ENCODE measurements around the gene RIMS4.
"Not testable (repeated sequence)": the region's sequence is repeated elsewhere in the genome, so short reads cannot be mapped to it uniquely, and the experiment has no call there.

RIMS4 gene

GRCh38 chr20:44829688-44830087, 19.3 kb upstream of the RIMS4 start:
- DNase-seq, result no peak

DNA sequence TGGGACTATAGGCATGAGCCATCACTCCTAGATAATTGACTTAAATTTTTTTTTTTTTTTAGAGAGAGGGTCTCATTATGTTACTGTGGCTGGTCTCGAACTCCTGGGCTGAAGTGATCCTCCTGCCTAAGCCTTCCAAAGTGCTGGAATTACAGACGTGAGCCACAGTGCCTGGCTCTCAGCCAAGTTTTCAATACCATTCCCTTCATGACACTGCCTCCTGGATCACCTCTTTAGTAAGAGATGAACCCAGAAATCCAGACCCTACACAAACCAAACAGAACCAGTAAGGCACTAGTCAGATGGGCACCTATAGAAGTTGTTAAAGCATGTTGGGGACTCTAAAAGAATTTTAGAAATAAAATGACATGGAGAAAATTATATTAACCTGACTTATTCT, 18.3 kb upstream of the RIMS4 start:
- no peak for DNase-seq

DNA sequence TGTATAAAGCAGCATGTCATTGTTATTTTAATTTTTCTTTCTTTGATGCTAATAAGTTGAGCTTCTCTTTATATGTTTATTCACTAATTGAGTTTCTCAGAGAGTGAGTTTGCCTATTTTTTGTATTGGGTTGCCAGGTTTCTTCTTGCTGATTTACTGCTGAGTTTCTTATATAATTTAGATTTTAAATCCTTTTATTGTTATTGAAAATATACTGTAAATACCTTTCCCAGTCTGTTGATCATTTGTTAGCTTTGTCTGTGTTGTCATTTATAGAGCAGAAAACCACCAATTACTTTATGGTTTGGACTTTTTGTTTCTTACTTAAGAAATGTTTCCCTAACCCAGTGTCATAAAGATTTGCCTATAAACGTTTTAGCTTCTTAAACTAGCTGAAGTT, 17.1 kb upstream of the RIMS4 start:
- DNase-seq, result no peak

DNA sequence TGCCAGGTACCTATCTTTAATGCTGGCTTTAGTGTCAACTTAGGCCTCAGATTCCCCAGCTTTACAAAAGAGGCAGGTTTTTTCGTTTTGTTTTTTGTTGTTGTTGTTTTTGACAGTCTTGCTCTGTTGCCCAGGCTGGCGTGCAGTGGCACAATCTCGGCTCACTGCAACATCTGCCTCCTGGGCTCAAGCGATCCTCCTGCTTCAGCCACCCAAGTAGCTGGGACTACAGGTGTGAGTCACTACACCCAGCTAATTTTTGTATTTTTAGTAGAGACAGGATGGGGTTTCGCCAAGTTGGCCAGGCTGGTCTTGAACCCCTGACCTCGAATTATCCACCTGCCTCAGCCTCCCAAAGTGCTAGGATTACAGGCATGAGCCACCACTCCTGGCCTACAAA, 11.2 kb upstream of the RIMS4 start:
- not testable (repeated sequence) for DNase-seq

- no peak for DNase-seq
Observed at GRCh38 chr20:44819936-44820335, 9.6 kb upstream of the RIMS4 start.

GRCh38 chr20:44817143-44817910, 7.0 kb upstream of the RIMS4 start:
- no peak for DNase-seq

GRCh38 chr20:44814937-44815336, 4.6 kb upstream of the RIMS4 start:
- DNase-seq, result no peak

GRCh38 chr20:44811150-44811685, 872 bp upstream of the RIMS4 start:
- no peak for DNase-seq

DNA sequence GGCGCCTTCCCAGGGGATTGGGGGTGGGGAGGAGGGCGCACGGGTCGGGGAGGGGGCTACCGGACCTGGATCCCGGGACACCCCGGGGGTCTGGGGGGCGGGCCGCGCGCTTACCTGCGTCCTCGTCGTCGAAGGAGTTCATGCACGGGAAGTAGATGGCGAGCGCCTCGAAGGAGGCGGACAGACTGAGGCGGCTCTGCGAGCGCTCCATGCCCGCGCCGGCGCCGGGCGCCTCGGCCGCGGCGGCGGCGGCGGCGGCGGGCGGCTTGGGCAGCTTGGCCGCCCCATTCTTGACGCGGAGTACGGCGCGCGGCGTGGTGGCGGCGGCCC, 320 bp downstream of the RIMS4 start:
- DNase-seq, result no peak

DNA sequence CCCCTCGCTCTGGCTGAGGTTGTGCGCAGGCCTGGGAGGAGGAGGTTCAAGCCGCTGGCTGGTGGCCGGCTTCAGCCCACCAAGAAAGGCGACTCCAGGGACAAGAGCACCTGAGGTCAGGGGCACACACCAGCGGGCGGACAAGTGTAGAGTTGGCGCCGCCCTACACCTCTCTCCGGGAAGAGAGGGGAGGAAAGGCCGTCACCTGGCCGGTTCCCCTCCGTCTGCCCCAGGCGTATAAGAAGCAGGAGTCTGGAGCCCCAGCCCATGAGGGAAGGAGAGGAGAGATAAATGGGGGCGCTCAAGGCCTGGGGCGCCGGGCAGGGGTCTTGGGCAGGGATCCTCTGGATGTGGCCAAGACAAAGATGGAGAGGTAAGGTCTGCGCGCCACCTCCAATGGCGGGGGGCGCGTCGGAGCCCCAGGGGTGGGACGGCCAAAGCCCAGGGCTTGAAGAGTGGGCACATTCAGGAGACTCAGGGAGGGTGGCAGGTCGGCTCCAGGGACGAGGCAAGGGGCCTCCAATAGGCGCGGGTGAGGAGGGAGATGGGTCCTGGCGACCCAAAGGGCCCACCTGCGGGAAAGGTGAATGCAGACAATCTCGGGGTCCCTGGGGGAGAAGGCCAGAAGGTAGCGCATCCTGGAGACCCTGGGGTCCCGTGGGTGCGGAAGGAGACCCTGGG, 826 bp downstream of the RIMS4 start:
- DNase-seq, result no peak

DNA sequence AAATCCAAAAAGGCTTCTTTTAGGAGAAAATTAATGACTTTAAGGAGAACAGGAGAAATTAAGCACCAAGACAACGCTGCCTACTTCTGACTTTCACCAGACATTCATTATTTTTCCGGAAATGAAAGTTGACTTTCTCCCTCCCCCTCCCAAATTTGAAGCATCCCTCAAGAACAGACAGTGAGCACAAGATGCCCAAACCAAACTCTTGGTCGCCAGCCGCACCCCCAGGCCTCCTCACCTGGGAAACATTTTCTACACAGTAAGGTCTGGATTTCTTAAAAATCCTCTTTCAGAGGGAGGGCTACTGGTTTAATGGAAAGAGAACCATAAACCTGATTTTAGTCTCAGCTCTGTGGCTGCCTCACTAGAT, 2.7 kb downstream of the RIMS4 start:
- no peak for DNase-seq

- DNase-seq, result no peak
Observed at GRCh38 chr20:44807051-44807683, 3.2 kb downstream of the RIMS4 start.

DNA sequence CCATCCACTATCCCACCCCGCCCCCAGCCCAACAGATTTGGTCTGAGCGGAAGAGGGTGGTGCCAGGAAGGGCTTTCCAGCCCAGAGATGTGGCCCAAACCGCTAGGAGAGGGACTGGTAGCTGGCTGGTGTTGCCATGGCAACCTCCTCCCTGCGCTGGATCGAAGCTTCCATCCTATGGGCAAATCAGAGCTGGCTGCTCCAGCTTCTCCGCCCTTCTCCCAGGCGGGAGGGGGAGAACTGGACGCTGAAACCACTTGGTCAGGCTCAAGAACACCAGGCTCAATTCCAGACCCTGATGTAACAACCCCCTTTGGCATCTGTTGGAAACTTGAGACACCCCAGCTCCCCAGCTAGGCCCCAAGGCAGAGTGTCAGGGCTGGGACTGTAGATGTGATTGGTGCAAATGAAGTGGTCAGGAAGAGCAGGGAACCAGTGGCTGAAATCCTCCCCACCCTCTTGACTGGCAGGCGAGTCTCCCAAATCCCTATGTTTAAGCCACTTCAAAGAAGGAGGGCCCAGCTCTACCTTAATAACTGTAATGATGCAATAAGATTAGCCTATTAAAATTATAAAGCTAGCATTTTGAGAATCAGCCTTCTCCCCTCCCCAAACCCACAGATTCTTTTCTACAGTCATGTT, 4.2 kb downstream of the RIMS4 start:
- DNase-seq, result no peak

DNA sequence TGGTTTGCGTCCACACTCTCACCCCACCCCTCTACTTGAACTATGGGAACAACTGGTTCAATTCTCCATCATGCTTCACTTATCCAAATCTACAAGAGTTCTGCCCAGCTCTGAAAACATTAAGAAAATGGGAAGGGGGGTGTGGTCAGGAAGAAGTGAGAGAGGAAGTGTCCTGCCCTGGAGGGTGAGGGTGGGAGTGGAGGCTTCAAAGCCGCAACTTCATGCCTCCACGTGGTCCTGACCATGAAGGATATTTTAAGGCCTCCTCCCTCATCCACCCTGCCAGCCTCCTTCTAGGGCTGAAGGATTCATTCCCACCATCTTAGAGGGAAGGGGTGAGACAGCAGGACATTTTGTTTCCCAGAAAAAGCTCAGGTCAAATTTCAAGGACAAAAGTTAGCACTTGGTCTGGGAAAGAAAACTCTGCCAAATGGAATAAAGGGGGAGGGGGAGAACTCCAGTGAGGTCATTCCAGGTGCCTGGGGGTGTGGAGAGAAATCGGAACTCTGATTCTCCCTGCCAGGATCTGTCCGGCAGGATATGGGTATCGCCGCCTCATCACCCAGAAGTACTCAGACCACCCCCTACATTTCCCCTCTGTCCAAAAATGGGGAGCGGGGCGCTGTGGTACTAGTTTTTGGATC, 4.9 kb downstream of the RIMS4 start:
- no peak for DNase-seq

DNA sequence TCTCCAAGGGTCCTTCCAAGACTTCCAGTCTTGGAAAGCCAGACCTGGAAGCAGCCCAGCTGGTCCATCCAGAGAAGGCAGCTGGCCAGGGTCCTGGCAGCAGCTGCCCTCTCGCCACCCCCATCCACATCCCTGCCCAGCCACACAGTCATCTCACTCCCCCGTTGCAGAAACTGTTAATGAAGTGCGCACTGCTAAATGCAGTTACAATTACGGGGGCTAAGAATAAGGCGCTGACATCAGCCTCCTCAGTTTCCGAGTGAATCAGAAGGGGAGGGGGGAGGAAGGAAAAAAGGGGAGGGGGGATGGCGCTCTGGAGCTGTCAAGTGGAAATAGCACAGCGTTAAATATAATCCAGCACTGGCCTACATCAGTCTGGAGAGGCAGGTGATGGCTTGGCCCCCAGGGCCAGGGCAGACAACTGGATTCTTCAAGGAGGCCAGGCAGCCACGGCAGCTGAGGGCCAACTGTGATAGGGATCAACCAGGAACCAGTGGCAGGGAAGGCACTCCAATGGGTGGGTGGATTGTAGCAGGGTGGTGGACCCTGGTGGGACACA, 6.9 kb downstream of the RIMS4 start:
- no peak for DNase-seq

DNA sequence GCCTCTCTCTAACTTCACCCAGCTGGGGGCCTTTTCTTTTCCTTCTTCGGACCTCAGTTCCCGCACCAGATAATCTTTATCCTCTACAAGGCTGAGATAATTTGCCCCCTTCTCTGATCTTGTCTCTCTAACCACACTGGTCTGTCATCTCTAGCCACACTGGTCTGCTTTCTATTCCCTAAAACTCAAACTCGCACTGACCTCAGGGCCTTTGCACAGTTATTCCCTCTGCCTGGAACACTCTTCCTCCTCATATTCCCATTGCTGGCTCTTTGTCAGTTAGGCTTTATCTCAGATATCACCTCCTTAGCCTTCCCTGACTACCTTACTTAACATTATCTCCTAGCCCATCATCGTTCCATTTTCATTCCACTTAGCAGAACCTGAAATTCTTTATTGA, 7.6 kb downstream of the RIMS4 start:
- no peak for DNase-seq

GRCh38 chr20:44800391-44801046, 9.8 kb downstream of the RIMS4 start:
- DNase-seq, result no peak

DNA sequence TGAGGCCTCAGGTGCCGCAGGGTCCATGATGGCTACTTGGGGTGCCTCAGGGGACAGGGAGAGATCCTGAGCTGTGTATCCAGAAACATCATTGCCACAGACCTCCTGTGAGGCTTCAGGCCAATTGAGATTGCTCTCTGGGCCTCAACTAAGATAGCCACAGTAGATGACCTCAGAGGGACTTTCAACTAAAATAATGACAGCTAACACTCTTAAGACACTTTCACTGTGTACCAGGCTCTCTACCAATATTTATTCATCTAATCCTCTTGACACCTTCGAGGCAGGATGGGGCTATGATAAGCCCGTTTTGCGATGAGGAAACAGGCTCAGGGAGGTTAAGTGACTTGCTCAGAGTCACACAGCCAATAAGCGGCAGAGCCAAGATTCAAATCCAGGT, 10.7 kb downstream of the RIMS4 start:
- no peak for DNase-seq

- no peak for DNase-seq
Observed at GRCh38 chr20:44796758-44797457, 13.4 kb downstream of the RIMS4 start.

DNA sequence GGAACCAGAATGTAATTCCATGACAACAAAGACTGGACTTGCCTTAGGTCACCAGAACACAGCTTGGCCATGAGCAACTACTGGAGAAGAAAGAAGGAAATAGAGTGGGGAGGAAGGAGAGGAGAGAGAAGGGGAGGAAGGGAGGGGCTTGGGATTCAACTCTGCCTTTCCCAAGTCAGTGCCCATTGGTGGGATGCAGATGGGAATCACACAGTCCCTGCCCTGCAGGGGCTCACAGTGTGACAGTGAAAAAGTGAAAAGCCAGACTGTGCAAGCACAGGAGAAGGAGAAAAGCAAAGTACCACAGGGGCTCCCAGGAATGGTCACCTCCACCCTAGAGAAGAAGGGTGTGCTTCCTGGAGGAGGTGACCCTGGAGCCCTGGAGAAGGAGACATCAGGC, 14.0 kb downstream of the RIMS4 start:
- DNase-seq, result no peak

DNA sequence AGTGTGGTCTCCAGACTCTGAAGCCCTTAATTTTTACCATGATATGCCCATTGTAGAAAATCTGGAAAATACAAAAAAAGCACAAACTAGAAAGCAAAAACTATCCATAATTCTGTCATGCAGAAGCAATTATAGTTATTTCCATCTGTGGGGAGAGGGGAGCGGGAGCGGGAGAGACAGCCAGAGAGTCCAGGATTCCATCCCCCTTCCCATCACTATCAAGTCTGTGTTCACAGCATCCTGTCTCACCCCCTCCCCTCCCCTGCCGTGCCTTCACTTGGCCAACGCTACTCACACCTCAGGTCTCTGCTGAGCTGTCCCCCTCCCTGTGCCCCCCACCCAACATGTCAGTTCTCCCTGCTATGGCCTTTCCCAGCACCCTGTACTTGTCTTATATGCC, 14.5 kb downstream of the RIMS4 start:
- DNase-seq, result no peak

DNA sequence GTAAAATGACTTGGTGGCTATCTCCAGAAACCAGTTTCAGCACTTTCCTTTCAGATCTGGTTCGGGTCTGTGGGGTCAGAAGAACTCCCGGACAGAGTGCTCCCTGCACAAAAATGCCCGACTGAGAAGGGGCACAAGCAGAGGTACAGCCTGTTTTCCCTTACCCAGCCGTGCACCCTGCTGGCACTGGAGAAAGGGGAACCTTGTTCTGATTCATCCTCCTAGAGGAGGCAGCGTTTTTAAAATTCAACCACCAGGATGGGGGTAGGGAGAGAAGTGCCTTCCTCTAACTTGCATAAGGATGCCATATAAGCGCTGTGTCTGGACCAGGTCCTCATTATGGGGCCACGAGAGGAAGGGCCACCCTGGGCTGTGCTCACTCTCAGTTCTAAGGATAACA, 17.6 kb downstream of the RIMS4 start:
- no peak for DNase-seq

All from effector CD8-positive, alpha-beta T cell (primary cell).